Hypothalamus (tissue), 51 donors: ENCODE data around the gene RBM20.
"Not testable (repeated sequence)": the region's sequence is repeated elsewhere in the genome, so short reads cannot be mapped to it uniquely, and the experiment has no call there.

Experiments used
- DNase-seq, 51 donors: peaks; one replicate each; lab custom pipeline; 2025; lab: John Stamatoyannopoulos, UW

The RBM20 gene

DNA sequence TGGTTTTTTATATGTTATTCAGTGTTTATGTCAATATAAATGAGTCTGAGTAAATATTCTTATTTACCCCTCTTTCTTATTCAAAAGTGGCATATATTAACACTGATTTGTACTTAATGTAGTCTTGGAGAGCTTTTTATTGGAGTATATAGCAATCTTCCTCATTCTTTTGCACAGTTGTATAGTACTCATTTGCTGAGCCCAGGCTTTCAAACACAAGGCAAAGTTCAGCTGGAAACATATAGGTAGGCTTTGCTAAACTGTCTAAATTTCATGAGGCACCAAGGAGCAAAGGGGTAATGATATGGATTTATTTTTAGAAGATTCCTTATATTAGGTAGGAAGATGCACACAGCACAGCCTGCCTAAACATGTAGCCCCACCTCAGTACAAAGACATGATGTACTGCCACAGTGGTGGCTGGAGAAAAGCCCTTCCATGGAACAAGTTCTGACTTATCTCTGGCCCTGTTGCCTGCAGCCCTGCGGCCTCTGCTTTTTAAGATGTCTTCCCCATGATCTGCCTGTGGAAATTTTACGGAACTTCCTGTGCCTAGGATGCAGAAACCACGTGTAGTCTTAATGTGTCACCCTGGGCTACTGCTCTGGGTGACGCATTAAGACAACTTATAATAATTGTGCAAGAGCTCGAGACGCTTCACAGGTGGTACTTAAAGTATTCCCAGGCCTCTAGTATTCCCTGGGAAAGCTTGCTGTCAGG is 218.0 kb downstream of the RBM20 start:
- DNase-seq, result no peak

DNA sequence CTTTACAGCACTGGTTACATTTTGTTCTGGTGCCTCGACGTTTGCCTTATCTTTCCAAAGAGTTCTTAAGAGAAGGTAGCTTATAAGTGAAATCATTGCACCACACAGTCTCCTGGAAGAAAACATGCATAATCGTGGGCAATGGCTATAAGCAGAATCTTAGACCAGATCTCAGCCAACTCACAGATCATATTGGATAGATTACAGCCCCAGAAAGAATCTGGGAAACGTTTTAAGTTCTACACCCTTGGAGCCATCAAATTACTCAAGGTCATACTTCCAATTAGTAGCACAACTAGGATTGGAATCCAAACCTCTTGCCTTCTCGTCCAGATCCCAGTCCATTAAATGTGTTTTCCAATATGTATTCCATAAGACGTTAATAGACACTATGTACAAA is 218.8 kb downstream of the RBM20 start:
- no peak for DNase-seq

DNA sequence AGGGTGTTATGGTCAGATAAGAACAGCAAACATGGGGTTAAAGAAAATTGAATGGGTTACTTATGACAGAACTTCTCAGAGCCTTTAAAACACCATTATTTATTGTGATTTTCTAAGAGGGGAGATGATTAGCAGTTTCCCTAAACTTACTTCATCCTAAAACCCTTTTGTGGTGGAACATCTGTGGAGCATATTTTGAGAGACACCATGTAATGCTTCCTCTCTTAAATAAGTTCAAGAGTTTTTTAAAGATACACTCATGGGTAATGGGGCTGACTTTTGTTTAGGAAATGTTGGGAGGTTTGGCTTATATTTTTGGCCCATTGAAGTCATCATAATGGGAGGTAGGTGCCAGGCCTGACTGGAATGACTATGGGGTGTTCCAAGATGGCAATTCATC is 219.2 kb downstream of the RBM20 start:
- DNase-seq, result no peak

DNA sequence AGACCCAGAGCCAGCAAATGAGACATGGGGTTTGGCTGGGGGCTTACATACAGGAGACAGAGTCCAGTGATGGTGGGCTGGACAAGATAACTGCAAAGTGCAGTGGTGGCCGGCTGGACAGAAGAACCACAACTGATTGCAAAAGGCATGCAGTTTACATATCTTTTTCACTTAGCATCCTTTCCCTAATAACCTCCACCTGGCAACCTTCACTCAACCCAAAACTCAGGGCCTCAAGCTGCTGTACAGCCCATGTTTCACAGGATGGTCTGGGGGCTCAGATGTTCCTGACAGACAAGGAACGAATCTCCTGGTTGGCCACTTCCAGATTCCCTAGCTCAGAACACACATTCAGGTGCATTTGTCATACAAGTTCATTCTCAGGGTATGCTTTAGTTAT is 219.8 kb downstream of the RBM20 start:
- no peak for DNase-seq

DNA sequence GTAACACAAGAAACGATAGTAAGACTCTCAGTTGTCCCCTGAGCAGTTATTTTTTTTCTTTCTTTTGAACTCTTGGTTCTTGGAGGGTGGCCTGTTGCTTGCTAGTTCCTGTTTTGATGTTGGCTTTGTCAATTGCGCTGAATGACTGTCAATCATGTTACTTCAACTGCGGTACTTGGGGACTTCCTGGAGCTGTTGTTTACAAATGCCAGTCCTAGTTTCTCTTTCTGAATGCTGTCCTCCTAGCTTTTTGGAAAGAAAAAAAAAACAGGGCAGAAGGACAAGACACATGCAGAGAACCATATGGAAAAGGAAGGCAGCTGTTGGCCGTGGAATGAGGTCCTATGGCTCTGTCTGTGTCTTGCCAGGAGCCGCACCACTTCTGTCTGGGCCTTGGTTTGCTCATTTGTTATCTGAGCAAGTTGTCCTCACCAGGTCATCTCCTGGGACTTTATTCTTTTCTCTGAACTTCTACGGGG is 220.6 kb downstream of the RBM20 start:
- DNase-seq, result peak in 1 of 51 donors; percentile 28

DNA sequence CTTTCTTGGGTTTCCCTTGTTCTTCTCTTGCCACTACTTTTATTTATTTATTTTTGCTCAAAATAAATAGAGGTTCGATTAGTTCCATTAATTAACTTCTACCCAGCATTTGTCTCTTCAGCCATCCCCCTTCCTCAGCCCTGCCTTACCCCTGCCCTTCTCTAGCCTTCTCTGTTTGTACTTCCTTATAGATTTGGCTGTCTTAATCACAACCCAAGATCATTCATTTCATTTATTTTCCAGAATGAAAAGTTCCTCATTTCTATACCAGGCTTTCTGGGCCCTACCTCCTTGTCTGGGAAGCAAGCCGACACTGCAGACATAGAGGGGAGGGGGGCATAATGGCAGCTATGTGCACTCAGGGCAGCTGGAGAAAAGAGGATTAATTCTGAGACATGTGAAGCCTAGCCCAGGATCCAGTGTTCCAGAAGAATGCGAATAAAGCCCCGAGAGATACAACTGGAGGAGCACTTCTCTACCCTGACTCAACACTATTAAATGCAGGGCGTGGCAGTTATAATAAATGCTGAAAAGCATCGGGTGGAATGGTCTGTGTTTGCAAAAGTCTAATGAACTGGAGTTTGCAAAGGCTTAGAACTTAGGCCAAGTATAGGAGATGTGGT is 221.2 kb downstream of the RBM20 start:
- no peak for DNase-seq

DNA sequence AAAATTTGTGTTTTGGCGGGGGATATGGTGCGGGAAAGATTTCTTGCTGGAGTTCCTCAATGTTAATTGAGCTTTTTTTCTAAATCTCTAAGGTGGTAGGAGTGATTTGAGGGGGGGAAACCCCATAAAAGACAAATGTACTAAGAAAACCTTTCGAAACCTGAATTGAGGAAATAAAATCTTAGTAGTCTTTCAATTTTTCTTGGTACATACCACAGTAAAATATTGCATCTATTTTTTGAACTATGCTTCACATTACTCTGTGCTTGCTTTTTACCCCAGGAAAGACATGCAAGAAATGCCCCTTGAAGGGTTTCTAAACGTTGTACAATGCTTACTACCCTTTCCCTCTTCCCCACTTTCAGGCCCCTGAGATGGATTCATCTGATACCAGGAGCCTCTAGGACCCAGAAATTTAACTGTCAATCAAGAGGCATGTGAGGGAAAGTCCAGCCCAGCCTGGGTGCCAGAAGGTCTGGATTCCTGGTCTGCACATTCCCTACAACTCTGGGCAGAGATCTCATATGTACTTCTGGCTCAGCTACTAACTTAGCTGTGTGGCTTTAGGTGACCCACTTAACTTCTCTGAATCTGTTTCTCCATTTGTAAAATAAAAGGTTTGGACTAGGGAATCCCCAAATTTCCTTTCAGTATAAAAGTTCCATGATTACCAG is 221.8 kb downstream of the RBM20 start:
- no peak for DNase-seq

DNA sequence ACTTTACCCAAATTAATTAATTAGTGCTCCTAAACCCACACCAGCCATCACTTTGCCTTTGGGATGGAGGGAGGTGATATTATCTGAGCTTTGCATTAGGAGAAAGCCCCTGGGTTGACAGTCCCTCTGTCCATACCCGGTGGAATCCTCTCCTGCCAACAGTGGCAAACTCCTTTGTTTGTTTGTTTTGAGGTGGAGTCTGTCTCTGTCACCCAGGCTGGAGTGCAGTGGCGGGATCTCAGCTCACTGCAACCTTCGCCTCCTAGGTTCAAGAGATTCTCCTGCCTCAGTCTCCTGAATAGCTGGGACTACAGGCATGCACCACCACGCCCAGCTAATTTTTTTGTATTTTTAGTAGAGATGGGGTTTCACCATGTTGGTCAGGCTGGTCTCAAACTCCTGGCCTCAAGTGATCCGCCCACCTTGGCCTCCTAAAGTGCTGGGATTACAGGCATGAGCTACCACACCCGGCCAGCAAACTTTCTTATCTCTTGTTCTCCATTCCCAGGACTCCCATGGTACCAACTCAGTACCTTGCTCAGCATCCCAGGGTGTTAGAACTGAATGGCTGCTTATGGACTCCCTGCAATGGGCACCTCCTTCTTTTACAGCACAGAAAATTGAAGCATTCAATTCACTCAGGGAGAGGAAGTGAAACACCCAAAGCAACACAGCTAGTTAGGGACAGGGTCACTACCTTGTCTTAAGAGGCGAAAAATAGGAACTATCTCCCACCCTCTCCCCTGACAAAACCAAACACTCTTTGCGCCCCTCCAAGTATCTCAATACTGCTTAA is 223.1 kb downstream of the RBM20 start:
- not testable (repeated sequence) for DNase-seq

DNA sequence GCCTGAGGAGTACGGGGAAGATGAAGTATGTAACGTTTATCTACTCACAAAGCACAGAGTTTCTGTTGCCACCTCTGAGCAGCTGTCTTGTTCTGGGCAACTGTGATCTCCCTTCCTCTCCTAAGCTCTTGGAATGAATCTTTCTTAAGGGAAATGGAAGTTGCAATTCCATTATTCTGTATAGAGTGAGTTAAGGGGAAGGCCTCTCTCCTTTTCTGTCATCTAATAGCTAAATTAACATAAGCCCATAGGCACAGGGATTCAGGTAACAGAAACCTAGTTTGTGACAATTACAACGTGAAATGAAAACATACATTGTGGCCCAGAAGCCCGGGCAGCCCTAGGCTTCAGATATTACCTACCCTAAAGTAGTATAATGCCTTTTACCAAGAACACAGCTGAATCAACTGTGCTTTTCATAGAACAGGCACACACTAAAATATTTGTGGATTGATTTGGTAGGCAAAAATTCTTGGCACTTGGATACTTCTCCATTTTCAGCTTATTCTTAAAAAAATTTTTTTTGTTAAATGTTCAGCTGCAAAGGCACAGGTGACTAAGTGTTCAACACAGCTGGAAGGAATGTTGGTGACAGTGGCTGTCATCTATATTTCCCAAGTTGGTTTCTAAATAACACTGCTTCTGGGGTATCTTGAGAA is 223.8 kb downstream of the RBM20 start:
- no peak for DNase-seq

DNA sequence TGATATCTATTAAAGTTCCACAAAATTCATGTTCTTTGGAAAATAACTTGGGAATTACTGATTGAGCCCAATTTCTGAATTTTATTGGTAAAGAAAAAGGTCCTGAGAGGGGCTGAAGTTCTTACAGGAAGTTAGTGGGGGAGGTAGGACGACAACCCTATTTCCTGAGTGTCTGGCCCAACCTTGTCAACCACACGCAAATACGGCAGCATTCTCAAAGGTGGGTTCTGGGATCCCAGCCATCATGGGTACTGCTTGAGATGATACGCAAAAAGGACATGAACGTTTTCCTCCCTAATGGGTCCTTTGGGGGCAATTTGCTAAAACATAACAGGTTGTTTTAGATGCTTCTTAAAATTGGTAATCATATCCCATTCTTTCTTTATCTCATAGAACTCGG is 224.8 kb downstream of the RBM20 start:
- DNase-seq, result no peak

DNA sequence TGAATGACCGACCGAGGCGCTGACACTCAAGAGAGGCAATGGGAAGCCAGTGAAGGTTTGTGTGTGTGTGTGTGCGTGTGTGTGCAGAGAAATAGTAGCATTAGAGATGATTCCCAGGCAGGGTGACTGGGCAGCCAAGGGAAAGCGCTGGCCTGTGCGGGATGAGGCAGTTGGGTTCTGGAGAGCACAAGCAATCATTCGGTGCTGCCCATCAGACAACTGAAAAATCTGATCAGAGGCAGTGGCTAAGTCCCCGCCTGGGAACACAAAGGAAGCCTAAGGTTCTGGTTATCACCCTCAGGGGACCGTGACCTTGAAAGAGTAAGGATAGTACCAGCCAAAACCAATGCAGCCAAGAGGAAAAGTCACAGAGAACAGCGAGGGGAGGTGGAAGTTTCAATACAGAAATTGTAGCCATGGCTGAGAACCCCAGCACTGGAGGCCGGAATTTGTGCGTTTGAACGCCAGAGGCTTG is 226.7 kb downstream of the RBM20 start:
- DNase-seq, result no peak

DNA sequence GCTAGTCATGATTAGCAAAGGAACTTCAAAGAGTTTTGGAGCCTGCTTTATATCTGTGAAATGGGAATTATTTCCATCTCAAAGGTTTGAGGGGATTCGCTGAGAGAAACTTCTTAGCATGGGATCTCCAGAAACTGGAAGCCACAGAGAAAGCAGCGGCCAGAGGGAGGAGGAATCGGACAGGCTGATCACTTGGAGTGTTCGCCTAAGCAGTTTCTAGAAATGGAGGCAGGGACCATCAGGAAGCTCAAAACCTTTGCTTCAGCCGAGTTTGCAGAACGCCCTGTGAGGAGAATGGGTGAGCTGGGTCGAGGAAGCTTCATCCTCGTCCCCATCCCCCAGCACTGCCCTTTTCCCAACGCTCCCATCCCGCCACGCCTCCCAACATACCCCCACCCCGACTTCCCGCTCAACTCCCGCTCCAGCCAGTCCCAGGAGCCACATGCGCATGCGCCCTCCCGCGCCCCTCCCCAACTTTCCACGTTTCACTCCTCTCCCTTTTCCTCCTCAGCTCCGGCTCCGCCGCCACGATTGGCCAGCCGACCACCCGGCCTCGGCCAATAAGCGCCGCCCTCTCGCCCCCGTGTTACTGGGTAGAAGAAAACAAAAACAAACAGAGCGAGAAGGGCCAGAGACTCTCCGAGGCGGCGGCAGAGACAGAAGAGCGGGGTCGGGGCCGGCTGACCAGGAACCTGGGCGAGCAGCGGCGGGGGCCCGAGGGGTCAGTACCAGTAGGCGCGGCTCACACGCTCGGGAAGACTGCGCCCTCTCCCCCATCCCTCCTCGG is 227.4 kb downstream of the RBM20 start, which contains the start of gene PDCD4:
PDCD4 (plus strand) TSS at position 631 of the 787 bp plus-strand sequence. CDS start 4,100 bp downstream, outside the sequence.
- peak; percentile 95 to 100 (median 99) for DNase-seq

DNA sequence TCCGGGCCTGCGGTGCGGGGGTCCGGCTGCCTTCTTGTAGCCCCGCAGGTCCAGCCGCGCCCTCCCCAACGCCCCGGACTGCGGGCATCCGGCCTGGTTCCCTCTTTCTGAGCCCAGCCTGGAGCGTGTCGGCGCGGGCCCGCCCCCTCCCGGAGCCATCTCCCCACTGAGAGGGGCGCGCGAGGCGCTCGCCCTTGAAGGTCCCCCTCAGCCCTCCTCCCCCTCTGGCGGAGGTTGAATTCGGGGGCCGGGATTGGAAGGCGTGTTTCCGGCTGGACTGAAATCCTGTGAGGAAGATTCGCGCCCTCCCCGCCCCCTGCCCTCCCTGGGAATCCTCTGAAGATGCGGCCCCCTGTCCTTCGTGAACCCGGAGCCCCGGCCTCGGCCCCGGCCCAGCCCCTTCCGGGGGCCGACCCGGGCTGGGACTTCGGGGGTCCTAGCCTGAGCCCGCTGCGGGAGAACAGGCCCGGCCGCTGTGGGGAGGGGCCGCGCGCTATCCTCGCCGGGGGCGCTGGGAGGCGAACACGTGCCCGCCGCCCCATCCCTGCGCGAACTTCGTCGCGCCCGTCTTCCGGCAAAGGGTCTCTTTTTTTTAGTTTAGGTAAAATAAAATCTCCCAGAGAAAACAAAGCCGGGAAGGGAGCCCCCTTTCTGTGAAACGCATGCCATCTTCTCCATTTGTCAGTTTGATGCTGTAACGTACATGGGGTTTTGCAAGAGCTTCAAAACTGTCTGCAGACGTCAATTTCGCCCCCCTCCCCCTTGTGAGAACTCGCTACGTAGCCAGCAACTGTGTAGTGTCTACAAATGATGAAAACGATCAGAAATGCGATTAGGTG is 228.2 kb downstream of the RBM20 start:
- DNase-seq, result peak in 38 of 51 donors; percentile 31 to 83 (median 62)

DNA sequence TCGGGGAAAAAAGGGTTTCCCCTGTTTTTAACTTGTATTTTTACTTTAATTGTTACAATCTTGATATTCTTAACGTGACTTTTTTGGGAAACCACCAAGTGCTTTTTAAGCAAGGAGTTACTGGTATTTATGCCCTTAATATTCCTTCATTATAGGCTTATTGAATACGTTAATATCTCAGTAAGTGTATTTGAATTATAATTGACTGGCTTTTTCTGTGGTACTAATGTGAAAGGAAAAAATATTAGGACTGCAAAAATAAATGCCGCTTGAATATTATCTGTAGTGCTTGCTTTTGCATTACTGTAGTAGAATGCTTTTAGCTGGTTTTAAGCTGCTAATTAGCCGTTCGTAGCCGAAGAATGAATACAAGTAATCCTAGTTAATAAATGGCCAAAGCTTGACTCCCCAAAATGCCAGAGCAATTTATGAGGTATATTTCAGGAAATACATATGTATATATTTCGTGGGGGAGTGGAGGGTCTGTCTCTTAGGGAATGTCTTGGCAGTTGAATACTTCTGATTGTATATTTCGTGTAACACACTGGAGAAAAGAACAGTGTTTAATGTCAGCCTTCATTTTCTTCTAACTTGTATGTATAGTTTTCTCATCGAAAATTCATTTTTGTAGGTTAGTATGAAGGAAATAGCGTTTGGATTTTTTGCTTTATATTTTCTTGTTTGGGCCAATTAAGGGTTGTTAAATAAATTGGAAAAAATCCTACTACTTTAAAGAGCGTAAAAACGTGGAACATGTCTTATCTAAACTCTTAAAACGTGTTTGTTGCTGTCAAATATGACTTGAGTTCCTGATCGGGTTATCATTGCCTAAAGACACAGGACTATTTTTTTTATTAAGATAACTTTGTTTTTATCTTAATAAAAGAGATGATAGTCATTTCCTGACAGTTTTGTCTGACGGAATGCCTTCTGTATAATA is 229.1 kb downstream of the RBM20 start:
- DNase-seq, result peak in 1 of 51 donors; percentile 47

DNA sequence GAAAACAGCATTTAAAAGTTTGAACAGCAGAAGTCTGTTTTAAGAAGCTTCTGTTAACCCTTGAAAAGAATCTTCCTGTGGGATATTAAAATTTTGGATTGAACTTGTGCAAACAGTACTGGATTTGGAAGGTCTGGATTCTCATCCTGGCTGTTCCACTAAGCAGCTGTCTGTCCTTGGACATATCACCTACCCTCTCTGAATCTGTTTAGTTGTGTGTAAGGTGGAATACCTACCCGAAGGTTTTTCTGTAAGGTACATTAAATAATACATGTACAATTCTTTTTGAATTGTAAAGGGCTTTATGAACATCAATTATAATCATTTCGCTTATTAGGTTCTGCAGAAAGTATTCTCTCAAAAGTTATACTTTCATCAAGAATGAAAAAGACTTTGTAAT is 229.8 kb downstream of the RBM20 start:
- no peak for DNase-seq

DNA sequence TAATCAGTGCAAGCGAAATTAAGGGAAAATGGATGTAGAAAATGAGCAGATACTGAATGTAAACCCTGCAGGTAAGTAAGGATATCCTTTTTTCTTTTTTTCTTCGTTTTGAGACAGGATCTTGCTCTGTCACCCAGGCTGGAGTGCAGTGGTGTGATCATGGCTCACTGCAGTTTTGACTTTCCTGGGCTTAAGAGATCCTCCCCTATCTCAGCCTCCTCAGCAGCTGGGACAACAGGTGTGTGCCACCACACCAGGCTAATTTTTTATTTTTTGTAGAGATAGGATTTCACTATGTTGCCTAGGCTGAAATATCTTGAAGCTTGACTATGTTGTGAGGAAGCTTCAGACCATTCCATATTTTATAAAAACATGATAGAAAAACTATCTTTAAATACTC is 231.9 kb downstream of the RBM20 start:
- no peak for DNase-seq

DNA sequence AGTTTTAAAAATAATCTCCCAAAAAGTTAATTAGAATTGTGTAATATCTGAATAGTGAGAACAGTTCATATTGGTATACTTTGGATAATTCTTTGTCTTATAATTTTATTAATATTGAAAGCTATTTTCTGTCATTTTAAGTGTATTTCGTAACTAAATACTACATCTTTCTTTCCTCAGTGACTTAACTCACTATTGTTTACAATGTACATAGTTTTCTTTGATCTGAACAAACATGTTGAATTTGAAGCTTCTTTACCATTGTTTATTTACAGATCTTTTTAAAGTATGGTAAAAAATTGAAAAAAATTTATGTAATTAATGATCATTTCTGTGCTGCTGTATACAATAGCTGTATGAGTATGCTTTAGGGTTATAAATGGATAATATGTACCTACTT is 232.7 kb downstream of the RBM20 start:
- DNase-seq, result no peak
